Thyroid gland (tissue), 4 donors: ENCODE measurements around the gene PPP6R1. TPM values are rescaled to one million over a fixed set of nuclear protein-coding genes. Genes with fewer than 3 reads are reported as not detected.
"Not testable (repeated sequence)": the region's sequence is repeated elsewhere in the genome, so short reads cannot be mapped to it uniquely, and the experiment has no call there.

ENCODE experiments used
- DNase-seq, 2 donors: peaks; one replicate each; pipeline ENCODE4 v3.0.0-alpha.2; 2019
- H3K27ac ChIP-seq, 3 donors: fragments of 200-600 bp; sonication (generic); 1 replicate in 2 of 3; 2 replicates in 1 of 3; pipeline ENCODE4 v1.5.1; 2016 to 2019; ENCODE audit warnings: mild to moderate bottlenecking in 1 of 3, moderate library complexity in 1 of 3
- H3K27me3 ChIP-seq: fragments of 200-600 bp; sonication (generic); one replicate; pipeline ENCODE4 v1.5.1; 2019
- H3K36me3 ChIP-seq, 2 donors: fragments of 200-600 bp; sonication (generic); one replicate each; pipeline ENCODE4 v1.5.1; 2016 to 2019
- H3K4me1 ChIP-seq, 2 donors: fragments of 200-600 bp; sonication (generic); one replicate each; pipeline ENCODE4 v1.5.1; 2017 to 2019
- H3K4me3 ChIP-seq, 3 donors: fragments of 200-600 bp; sonication (generic); replicated peaks in 1 of 3; 1 replicate in 2 of 3; 2 replicates in 1 of 3; pipeline ENCODE4 v1.5.1; 2016; ENCODE audit warnings: mild to moderate bottlenecking in 1 of 3
- H3K9me3 ChIP-seq: fragments of 200-600 bp; sonication (generic); one replicate; pipeline ENCODE4 v1.5.1; 2017
- POLR2A ChIP-seq, 2 donors: fragments of 450-650 bp; IDR thresholded peaks; one replicate each; pipeline ENCODE4 v1.6.1; 2017; ENCODE audit warnings: antibody characterized with exemption in 2 of 2, mild to moderate bottlenecking in 2 of 2, moderate library complexity in 1 of 2
- WGBS, 2 donors: methylation state at CpG; one replicate each; pipeline ENCODE4 v1.1.5; 2017; 5-methylcytosine and 5-hydroxymethylcytosine counted together
- intact Hi-C: fragments of 100-400 bp; cut with DNase I; formaldehyde crosslinking; loops from one replicate; pipeline ENCODE4 v1.15.1; 2023
- total RNA-seq, 4 donors: library from RNA; depleted of rRNA; stranded (reverse); fragments of >200 nt; gene quantifications; one replicate each; pipeline ENCODE4 v1.2.3, GENCODE V29; 2016
- TF ChIP-seq, protein P1 (sequence below), 6 experiments: fragments of 200-600 bp in 3 of 6; fragments of 450-650 bp in 3 of 6; sonication (generic) in 3 of 6; IDR thresholded peaks; one replicate each; pipeline ENCODE4 v1.5.1; 2016 to 2019; ENCODE audit warnings: antibody characterized with exemption in 6 of 6, mild to moderate bottlenecking in 2 of 6, inconsistent platforms in 1 of 6, moderate library complexity in 1 of 6

The PPP6R1 gene
- total RNA-seq, 4 donors from 2014 or later = 26.1 to 99.8 (median 54.2) TPM

DNA sequence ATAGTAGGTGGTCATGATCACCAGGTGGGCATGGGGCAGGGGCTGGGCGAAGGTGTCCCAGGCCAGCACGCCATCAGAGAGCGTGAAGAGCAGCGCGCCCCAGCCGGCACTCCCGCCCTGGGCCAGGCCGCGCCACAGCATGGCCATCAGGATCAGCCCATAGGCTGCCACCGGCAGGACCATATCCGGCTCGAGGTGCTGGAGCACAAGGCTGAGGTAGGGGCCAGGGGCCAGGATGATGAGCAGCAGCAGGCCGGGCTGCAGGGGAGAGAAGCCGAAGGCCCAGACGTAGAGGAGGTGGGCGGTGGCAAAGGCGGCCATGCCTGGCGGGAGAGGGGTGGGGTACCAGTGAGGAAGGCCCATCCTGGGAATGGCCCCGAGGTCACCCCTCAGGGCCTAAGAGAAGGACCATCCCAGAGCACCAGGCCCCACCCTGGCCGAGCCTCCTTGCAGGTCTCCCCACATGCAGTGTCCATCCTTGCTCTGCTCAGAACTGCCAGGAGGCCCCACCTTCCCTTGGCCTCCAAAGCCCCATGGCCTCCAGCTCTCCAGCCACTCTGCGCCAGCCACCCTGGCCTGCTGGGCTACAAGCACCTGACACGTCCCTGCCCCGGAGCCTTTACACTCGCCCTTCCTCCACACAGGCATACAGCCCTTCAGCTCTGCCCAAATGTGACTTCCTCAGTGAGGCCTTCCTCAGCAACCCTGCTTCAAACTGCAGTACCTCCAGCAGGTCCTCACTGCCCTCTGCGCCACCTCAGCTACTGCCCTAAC lies 31.4 kb downstream of the PPP6R1 start:
- H3K27me3 ChIP-seq = no peaks in the 10 kb centered on the region
- H3K4me3 ChIP-seq = no peak overlapping the region
- no peaks in the 10 kb centered on the region for H3K9me3 ChIP-seq
- TF ChIP-seq POLR2A (IDR thresholded peaks at IDR 0.05) = no peak
- WGBS, 2 donors = 86 to 87% methylated on average over 19 to 22 of the region's 25 CpGs
- peak overlapping the region in 1 of 3 donors; percentile 41 for H3K27ac ChIP-seq
- DNase-seq = no peak
- peaks cover 11 to 40% of the 10 kb centered on the region in 2 donors for H3K4me1 ChIP-seq
- intact Hi-C loops = no loop called here
- peaks cover 19 to 31% of the 10 kb centered on the region in 2 donors for H3K36me3 ChIP-seq

DNA sequence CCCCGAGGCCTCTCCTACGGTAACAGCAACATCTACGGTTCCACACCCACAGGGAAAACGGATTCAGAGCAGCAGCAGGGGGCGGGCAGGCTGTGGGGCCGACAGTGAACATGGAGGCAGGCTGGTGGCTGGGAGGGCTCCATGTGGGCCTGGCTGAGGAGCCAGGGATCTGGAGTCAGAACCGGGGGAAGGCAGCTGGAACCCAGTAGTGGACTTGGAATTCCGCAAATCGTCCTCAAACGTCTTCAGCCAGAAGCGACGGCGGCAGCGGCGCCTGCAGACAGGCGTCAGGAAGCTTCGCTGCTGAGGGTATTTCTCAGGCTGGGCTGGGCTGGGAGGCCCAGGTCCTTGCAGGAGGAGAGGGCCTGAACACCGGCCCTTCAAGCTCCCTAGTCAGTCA lies 32.0 kb downstream of the PPP6R1 start:
- Histone ChIP-seq H3K36me3 (peaks cover 16 to 29% of the 10 kb centered on the region in 2 donors), H3K27me3 (no peaks in the 10 kb centered on the region), H3K9me3 (no peaks in the 10 kb centered on the region), H3K4me3 (no peak overlapping the region), H3K4me1 (peaks cover 6 to 34% of the 10 kb centered on the region in 2 donors), H3K27ac (no peak overlapping the region)
- WGBS, 2 donors = 76 to 84% methylated on average over 17 to 18 of the region's 18 CpGs
- DNase-seq = no peak
- intact Hi-C loops = no loop called here
- TF ChIP-seq POLR2A (IDR thresholded peaks at IDR 0.05) = no peak
- TF ChIP-seq, protein P1, sequence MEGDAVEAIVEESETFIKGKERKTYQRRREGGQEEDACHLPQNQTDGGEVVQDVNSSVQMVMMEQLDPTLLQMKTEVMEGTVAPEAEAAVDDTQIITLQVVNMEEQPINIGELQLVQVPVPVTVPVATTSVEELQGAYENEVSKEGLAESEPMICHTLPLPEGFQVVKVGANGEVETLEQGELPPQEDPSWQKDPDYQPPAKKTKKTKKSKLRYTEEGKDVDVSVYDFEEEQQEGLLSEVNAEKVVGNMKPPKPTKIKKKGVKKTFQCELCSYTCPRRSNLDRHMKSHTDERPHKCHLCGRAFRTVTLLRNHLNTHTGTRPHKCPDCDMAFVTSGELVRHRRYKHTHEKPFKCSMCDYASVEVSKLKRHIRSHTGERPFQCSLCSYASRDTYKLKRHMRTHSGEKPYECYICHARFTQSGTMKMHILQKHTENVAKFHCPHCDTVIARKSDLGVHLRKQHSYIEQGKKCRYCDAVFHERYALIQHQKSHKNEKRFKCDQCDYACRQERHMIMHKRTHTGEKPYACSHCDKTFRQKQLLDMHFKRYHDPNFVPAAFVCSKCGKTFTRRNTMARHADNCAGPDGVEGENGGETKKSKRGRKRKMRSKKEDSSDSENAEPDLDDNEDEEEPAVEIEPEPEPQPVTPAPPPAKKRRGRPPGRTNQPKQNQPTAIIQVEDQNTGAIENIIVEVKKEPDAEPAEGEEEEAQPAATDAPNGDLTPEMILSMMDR (IDR thresholded peaks at IDR 0.05) = no peak

DNA sequence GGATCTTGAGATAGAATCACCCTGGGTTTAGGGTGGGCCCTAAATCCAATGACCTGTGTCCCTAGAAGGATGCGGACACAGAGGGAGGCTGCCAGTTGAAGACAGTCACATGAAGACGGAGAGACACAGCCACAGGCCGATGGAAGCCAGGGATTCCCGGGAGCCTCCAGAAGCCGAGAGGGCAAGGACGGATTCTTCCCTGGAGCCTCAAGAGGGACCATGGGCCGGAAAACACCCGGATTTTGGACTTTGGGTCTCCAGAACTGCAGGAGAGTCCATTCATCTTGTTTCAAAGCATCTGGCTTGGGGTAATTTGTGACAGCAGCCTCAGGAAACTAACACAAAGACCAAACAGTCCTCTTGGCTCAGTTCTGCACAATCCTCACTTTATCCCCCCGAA lies 32.5 kb downstream of the PPP6R1 start:
- Histone ChIP-seq H3K9me3 (no peaks in the 10 kb centered on the region), H3K27ac (no peak overlapping the region), H3K4me1 (peaks cover 6 to 29% of the 10 kb centered on the region in 2 donors), H3K4me3 (no peak overlapping the region), H3K27me3 (no peaks in the 10 kb centered on the region), H3K36me3 (peaks cover 11 to 24% of the 10 kb centered on the region in 2 donors)
- intact Hi-C loops = no loop called here
- DNase-seq = no peak
- no peak for TF ChIP-seq POLR2A (IDR thresholded peaks at IDR 0.05)
- TF ChIP-seq, protein P1 (IDR thresholded peaks at IDR 0.05) = no peak
- WGBS, 2 donors = 79 to 91% methylated on average over 6 to 9 of the region's 9 CpGs

GRCh38 chr19:55225415-55225958 lies 33.3 kb downstream of the PPP6R1 start:
- Histone ChIP-seq H3K36me3 (peaks cover 4 to 16% of the 10 kb centered on the region in 2 donors), H3K4me1 (peaks cover 6 to 26% of the 10 kb centered on the region in 2 donors), H3K27ac (no peak overlapping the region), H3K9me3 (no peaks in the 10 kb centered on the region), H3K4me3 (no peak overlapping the region), H3K27me3 (no peaks in the 10 kb centered on the region)
- no peak for DNase-seq
- intact Hi-C loops = no loop called here
- 93 to 94% methylated on average over 7 of the region's 7 CpGs for WGBS, 2 donors
- TF ChIP-seq, protein P1 (IDR thresholded peaks at IDR 0.05) = no peak
- no peak for TF ChIP-seq POLR2A (IDR thresholded peaks at IDR 0.05)

DNA sequence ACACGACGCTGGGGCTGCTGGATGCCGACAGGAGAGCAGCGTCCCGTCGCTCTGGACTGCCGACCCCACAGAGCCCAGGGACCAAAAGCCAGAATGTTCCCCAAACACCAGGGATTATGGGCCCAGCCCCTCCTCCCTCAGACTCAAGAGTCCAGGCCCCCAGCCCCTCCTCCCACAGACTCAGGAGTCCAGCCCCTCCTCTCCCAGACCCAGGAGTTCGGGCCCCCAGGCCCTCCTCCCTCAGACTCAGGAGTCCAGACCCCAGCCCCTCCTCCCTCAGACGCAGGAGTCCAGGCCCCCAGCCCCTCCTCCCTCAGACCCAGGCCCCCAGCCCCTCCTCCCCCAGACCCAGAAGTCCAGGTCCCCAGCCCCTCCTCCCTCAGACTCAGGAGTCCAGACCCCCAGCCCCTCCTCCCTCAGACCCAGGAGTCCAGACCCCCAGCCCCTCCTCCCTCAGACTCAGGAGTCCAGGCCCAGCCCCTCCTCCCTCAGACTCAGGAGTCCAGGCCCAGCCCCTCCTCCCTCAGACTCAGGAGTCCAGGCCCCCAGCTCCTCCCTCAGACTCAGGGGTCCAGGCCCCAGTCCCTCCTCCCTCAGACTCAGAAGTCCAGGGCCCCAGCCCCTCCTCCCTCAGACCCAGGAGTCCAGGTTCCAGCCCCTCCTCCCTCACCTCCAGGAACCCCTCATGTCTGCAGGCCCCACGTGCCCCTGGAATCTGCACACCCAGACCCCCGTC lies 34.0 kb downstream of the PPP6R1 start:
- H3K4me1 ChIP-seq = peaks cover 6 to 26% of the 10 kb centered on the region in 2 donors
- H3K36me3 ChIP-seq = peaks cover 0 to 11% of the 10 kb centered on the region in 2 donors
- H3K27me3 ChIP-seq, DNase-seq, H3K9me3 ChIP-seq, H3K27ac ChIP-seq, intact Hi-C loops, H3K4me3 ChIP-seq: not testable (repeated sequence)
- WGBS, 2 donors = 72 to 83% methylated on average over 5 to 9 of the region's 11 CpGs
